Astrocyte (in vitro differentiated cells and primary cell): ENCODE measurements around the gene APOA1. TPM values are rescaled to one million over a fixed set of nuclear protein-coding genes. Genes with fewer than 3 reads are reported as not detected.

Experiments used
- DNase-seq: peaks from one replicate; pipeline ENCODE4 v3.0.0-alpha.2; 2010; ENCODE audit warnings: low read depth
- FAIRE-seq: peaks from 2 replicates; lab custom pipeline; 2011; peaks lifted over from hg19 to GRCh38; lab: Jason Lieb, UNC
- H2AFZ ChIP-seq: 2 replicates; pipeline ENCODE4 v1.6.0; 2012; ENCODE audit warnings: low read depth, low read length, inconsistent platforms
- H3K27ac ChIP-seq: 2 replicates; pipeline ENCODE4 v1.5.1; 2011; ENCODE audit warnings: low read depth, low read length, inconsistent platforms
- H3K27me3 ChIP-seq: 2 replicates; pipeline ENCODE4 v1.6.0; 2011; ENCODE audit warnings: low read length, inconsistent platforms; ENCODE audit not compliant: insufficient read depth
- H3K36me3 ChIP-seq: 2 replicates; pipeline ENCODE4 v1.5.1; 2011; ENCODE audit warnings: low read length, inconsistent platforms; ENCODE audit not compliant: insufficient read depth
- H3K4me1 ChIP-seq: 2 replicates; pipeline ENCODE4 v1.5.1; 2011; ENCODE audit warnings: low read length, inconsistent platforms; ENCODE audit not compliant: insufficient read depth
- H3K4me2 ChIP-seq: 2 replicates; pipeline ENCODE4 v1.6.0; 2012; ENCODE audit warnings: low read length, inconsistent platforms
- H3K4me3 ChIP-seq: 2 replicates; pipeline ENCODE4 v1.5.1; 2011; ENCODE audit warnings: low read depth, mild to moderate bottlenecking, low read length, inconsistent platforms; ENCODE audit not compliant: insufficient read depth
- H3K79me2 ChIP-seq: 2 replicates; pipeline ENCODE4 v1.6.0; 2012; ENCODE audit warnings: mild to moderate bottlenecking, low read length, inconsistent platforms; ENCODE audit not compliant: insufficient read depth
- H3K9ac ChIP-seq: 2 replicates; pipeline ENCODE4 v1.6.0; 2012; ENCODE audit warnings: mild to moderate bottlenecking, low read length, inconsistent platforms
- H3K9me3 ChIP-seq: 2 replicates; pipeline ENCODE4 v1.5.1; 2012; ENCODE audit warnings: low read depth, mild to moderate bottlenecking, low read length, inconsistent platforms; ENCODE audit not compliant: insufficient read depth
- H4K20me1 ChIP-seq: 2 replicates; pipeline ENCODE4 v1.6.0; 2012; ENCODE audit warnings: low read length, inconsistent platforms; ENCODE audit not compliant: insufficient read depth
- H3K27ac Mint-ChIP-seq: one replicate; pipeline ENCODE4 v1.8.0; 2021; ENCODE audit warnings: mild to moderate bottlenecking, mixed read lengths; ENCODE audit not compliant: unreplicated experiment
- H3K27me3 Mint-ChIP-seq: one replicate; pipeline ENCODE4 v1.8.0; 2021; ENCODE audit warnings: low read depth, mixed read lengths; ENCODE audit not compliant: unreplicated experiment
- H3K36me3 Mint-ChIP-seq: one replicate; pipeline ENCODE4 v1.8.0; 2021; ENCODE audit warnings: low read depth, mixed read lengths; ENCODE audit not compliant: unreplicated experiment
- H3K4me1 Mint-ChIP-seq: one replicate; pipeline ENCODE4 v1.8.0; 2021; ENCODE audit warnings: low read depth, mixed read lengths; ENCODE audit not compliant: unreplicated experiment
- H3K4me3 Mint-ChIP-seq: one replicate; pipeline ENCODE4 v1.8.0; 2021; ENCODE audit warnings: mild to moderate bottlenecking, moderate library complexity, mixed read lengths; ENCODE audit not compliant: unreplicated experiment
- H3K9me3 Mint-ChIP-seq: one replicate; pipeline ENCODE4 v1.8.0; 2021; ENCODE audit warnings: mild to moderate bottlenecking, mixed read lengths; ENCODE audit not compliant: unreplicated experiment
- CTCF ChIP-seq: IDR thresholded peaks from 2 replicates; pipeline ENCODE4 v1.5.1; 2011; ENCODE audit warnings: low read depth, mild to moderate bottlenecking, inconsistent platforms, low read length, moderate library complexity; ENCODE audit not compliant: insufficient read depth
- EZH2 ChIP-seq: IDR thresholded peaks from 2 replicates; pipeline ENCODE4 v1.6.1; 2012; ENCODE audit warnings: mild to moderate bottlenecking, low read length, inconsistent platforms; ENCODE audit not compliant: insufficient read depth
- total RNA-seq: library from RNA; stranded (reverse); gene quantifications from 2 replicates; pipeline ENCODE4 v1.2.1, GENCODE V29; 2021

Gene APOA1
- total RNA-seq, 1 donor from 2014 or later: 6.0 TPM

- Histone ChIP-seq H3K9me3 (no peaks in the 10 kb centered on the region), H3K27ac (no peak overlapping the region), H3K4me2 (no peak overlapping the region), H3K27me3 (no peaks in the 10 kb centered on the region), H2AFZ (no peak overlapping the region), H3K36me3 (no peaks in the 10 kb centered on the region), H3K4me3 (no peak overlapping the region), H3K79me2 (no peaks in the 10 kb centered on the region), H3K4me1 (peaks cover 37% of the 10 kb centered on the region), H3K9ac (no peak overlapping the region), H4K20me1 (no peaks in the 10 kb centered on the region)
- peaks cover 37% of the 10 kb centered on the region for H3K4me1 Mint-ChIP-seq
- DNase-seq: no peak
- no peak overlapping the region for H3K27ac Mint-ChIP-seq
- H3K9me3 Mint-ChIP-seq: no peaks in the 10 kb centered on the region
- peaks cover 44% of the 10 kb centered on the region for H3K36me3 Mint-ChIP-seq
- FAIRE-seq: no peak
- H3K27me3 Mint-ChIP-seq: no peaks in the 10 kb centered on the region
- no peak for TF ChIP-seq CTCF
- no peak for TF ChIP-seq EZH2
- no peak overlapping the region for H3K4me3 Mint-ChIP-seq
Observed at GRCh38 chr11:116857316-116857715, 19.9 kb upstream of the APOA1 start.

DNA sequence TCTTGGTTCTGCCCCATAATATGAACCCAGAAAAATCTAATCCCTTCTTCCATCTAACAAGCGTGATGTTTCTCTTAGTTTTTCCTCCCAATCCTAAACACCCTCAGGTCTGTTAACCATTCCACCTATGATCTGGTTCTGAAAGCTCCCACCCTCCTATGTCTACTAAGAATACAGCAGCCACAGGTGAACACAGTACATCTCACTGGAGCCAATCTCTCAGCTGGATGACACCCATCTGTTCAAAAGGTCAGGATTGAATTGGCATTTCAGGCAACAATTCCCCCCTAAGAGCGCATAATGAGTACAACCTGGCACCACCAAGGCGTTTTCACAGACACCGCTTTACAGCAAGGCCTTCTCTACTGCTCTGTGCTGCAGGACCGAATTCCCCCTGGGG lies 19.0 kb upstream of the APOA1 start:
- Mint-ChIP-seq H3K4me1 (peaks cover 39% of the 10 kb centered on the region), H3K4me3 (no peak overlapping the region), H3K36me3 (peaks cover 41% of the 10 kb centered on the region), H3K9me3 (no peaks in the 10 kb centered on the region), H3K27ac (no peak overlapping the region), H3K27me3 (no peaks in the 10 kb centered on the region)
- FAIRE-seq (no peak), DNase-seq (no peak)
- no peaks in the 10 kb centered on the region for H3K79me2 ChIP-seq
- H4K20me1 ChIP-seq: no peaks in the 10 kb centered on the region
- no peak overlapping the region for H3K27ac ChIP-seq
- H3K27me3 ChIP-seq: no peaks in the 10 kb centered on the region
- H3K4me2 ChIP-seq: no peak overlapping the region
- TF ChIP-seq CTCF: no peak
- TF ChIP-seq EZH2: no peak
- H3K4me1 ChIP-seq: peaks cover 44% of the 10 kb centered on the region
- no peaks in the 10 kb centered on the region for H3K9me3 ChIP-seq
- no peak overlapping the region for H2AFZ ChIP-seq
- H3K9ac ChIP-seq: no peak overlapping the region
- H3K4me3 ChIP-seq: no peak overlapping the region
- no peaks in the 10 kb centered on the region for H3K36me3 ChIP-seq

DNA sequence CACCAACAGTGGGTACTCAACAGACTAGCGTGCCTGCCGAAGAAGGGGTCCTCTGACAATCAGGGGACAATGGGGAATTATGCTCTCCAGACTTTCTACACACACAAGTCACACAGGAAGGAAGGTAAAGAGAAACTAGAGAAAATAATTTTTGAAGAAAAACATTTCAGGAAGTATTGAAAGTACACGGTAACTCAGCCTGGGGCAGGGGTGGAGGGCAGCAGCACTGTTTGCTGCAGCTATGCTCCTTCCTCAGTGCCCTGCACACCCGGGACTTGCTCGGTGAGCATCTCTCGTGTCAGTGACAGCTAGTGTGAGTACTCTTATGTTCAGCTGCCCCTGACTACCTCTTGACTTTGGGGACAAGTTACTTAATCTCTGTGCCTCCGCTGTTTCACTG lies 18.0 kb upstream of the APOA1 start:
- H3K4me2 ChIP-seq: no peak overlapping the region
- H3K9me3 ChIP-seq: no peaks in the 10 kb centered on the region
- no peak overlapping the region for H2AFZ ChIP-seq
- H3K27me3 Mint-ChIP-seq: no peaks in the 10 kb centered on the region
- no peaks in the 10 kb centered on the region for H3K27me3 ChIP-seq
- TF ChIP-seq EZH2 (no peak), CTCF (no peak)
- no peaks in the 10 kb centered on the region for H4K20me1 ChIP-seq
- H3K4me3 Mint-ChIP-seq: no peak overlapping the region
- no peaks in the 10 kb centered on the region for H3K36me3 ChIP-seq
- FAIRE-seq (no peak), DNase-seq (no peak)
- H3K4me1 Mint-ChIP-seq: peaks cover 37% of the 10 kb centered on the region
- H3K9me3 Mint-ChIP-seq: no peaks in the 10 kb centered on the region
- H3K27ac Mint-ChIP-seq: no peak overlapping the region
- H3K27ac ChIP-seq: no peak overlapping the region
- H3K9ac ChIP-seq: no peak overlapping the region
- peaks cover 37% of the 10 kb centered on the region for H3K36me3 Mint-ChIP-seq
- peaks cover 39% of the 10 kb centered on the region for H3K4me1 ChIP-seq
- no peak overlapping the region for H3K4me3 ChIP-seq
- H3K79me2 ChIP-seq: no peaks in the 10 kb centered on the region
